GM13977 (cell line): ENCODE results near the gene UBE3C.

ENCODE experiments used
- DNase-seq: peaks from one replicate; pipeline ENCODE4 v3.0.0; 2012; ENCODE audit warnings: low spot score
- in situ Hi-C: fragments of 300-500 bp; cut with MboI; formaldehyde crosslinking; loops from one replicate; pipeline ENCODE4 v1.12.0; 2022; ENCODE audit warnings: low sequenced_read_pairs, low pct_unique_long_range_greater_than_20kb, mixed read lengths, inconsistent platforms; ENCODE audit not compliant: unreplicated experiment
- TF ChIP-seq, protein P1 (sequence below): IDR thresholded peaks from 2 replicates; pipeline ENCODE4 v1.5.1; 2012; ENCODE audit warnings: mild to moderate bottlenecking, control low read depth; ENCODE audit not compliant: insufficient read depth; ENCODE audit errors: extremely low read depth, missing control alignments

UBE3C gene

DNA sequence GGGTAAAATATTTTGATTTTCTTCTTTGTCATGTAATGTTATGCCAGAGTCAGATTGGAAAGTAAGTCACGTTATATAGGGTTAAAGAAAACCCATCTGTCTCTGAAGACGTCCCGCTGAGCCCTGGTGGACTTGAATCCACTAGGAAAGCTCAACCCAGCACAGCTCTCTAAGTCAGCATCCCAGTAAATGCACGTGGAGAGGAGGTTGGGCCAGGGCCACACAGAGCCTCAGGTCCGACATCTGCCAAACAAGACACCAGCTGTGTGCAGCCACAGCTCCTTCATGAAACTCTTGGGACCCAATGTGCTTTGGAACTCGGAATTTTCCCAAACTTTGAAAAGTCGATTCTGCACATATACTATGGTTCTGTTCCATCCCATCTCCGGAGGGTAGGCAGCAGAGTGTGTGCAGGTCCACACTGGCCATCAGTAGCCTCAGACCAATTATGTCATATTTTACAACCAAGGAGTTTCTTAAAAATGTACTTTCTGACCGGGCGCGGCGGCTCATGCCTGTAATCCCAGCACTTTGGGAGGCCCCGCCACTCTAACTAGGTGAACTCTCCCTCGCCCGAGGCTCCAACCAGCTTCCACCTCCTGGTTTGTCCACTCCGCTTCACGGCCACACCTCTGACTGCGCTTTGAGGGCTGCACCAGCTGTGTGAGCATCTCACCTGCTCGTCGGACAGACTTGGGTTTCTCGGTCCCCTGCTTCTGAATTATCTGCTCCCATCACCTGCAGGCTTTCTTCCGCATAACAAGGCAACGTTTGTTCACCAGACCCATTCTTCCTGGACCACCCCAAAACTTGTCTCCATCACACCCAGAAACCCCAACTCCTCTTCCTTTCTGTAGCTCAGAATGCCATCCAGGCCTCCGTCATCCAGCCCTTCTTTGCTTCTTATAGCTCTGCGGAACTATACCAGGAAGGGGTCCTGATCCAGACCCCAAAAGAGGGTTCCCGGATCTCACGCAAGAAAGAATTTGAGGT, 168.4 kb downstream of the UBE3C start:
- no peak for DNase-seq
- in situ Hi-C loops, result no loop called here
- TF ChIP-seq, protein P1, sequence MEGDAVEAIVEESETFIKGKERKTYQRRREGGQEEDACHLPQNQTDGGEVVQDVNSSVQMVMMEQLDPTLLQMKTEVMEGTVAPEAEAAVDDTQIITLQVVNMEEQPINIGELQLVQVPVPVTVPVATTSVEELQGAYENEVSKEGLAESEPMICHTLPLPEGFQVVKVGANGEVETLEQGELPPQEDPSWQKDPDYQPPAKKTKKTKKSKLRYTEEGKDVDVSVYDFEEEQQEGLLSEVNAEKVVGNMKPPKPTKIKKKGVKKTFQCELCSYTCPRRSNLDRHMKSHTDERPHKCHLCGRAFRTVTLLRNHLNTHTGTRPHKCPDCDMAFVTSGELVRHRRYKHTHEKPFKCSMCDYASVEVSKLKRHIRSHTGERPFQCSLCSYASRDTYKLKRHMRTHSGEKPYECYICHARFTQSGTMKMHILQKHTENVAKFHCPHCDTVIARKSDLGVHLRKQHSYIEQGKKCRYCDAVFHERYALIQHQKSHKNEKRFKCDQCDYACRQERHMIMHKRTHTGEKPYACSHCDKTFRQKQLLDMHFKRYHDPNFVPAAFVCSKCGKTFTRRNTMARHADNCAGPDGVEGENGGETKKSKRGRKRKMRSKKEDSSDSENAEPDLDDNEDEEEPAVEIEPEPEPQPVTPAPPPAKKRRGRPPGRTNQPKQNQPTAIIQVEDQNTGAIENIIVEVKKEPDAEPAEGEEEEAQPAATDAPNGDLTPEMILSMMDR, result no peak

- TF ChIP-seq, protein P1, result no peak
- in situ Hi-C loops, result no loop called here
- no peak for DNase-seq
These were observed 171.4 kb downstream of the UBE3C start for GRCh38 chr7:157309988-157310668.

GRCh38 chr7:157310676-157311185, 172.0 kb downstream of the UBE3C start:
- TF ChIP-seq, protein P1, result no peak
- in situ Hi-C loops, result no loop called here
- no peak for DNase-seq

DNA sequence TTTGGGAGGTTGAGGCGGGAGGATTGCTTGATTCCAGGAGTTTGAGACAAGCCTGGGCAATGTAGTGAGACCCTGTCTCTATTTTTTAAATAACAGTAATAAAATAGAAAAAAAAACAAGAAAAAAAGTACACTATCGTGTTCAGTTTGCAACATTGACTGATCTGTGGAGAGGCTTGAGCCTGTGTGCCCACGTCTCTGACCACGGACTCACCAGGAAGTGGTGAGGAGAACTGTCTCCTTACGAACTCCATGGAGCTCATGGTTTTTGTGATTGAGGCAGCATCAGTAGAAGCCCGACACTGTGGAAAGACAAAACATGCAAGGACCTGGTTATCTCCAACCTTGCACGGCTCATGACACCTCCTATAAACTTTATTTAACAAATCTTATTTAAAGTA, 174.2 kb downstream of the UBE3C start:
- DNase-seq, result no peak
- in situ Hi-C loops, result no loop called here

DNA sequence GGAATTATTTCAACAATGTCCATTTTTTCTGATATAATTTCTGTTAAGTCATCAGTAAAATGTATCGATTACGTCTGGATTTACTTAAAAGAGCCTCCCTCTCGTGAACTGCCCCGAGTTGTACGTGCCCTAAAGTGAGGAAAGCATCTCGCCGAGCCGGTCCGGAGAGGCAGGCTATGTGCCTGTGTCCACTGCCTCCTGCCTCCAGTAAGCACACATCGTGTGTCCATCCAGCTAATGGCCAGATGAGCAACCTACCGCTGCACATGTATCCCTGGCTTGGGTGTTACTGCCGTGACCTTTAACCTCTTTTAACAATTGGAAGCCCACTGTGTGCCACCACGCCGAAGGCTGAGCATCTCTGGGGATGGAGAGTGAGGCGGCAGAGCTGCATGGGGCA, 174.9 kb downstream of the UBE3C start:
- TF ChIP-seq, protein P1, result no peak
- DNase-seq, result no peak
- in situ Hi-C loops, result no loop called here

More for the DNA sequence above, 174.2 kb downstream of the UBE3C start:
- TF ChIP-seq, protein P1, result no peak

DNA sequence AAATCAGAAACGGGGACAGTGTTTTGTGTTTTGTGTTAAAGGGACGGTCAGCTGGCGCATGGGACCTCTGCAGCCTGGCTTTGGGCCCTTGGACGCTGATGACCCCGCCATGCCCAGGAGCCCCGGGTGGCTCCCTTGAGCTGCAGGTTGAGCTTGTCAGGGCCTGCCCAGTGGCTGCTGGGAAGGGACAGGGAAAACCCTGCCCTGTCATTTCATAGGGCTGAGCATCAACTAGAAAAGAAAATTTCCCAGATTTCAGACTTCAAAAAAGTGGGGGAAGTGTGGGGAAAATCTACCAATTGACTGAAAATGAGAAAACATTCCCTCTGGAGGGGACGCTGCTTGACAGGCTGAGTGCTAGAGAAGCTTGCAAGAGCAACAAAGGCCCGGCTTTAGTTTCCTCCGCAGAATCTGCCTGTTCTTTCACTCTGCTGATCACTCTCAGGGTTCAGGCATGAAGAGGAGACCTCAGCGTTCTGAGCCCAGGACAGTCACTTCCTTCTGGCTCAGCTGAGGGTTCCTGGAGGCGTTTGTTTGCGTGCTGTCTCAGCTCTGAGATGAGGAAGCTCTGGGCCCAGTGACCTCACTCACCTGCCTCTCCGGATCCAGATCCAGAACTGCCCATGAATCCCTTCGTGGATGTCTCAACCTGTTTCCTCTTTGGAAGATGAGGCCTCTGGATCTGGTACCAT, 179.4 kb downstream of the UBE3C start:
- in situ Hi-C loops, result no loop called here
- TF ChIP-seq, protein P1, result no peak
- DNase-seq, result peak; percentile 67
